RWPE1 (cell line): ENCODE results near the gene RASSF7.

Experiments used
- CTCF ChIA-PET: fragments of 350-600 bp; sonication (Branson Sonifier 250); formaldehyde crosslinking; extraction: SDS; loops from one replicate; lab custom pipeline; 2021; lab: Yijun Ruan, JAX
- POLR2A ChIA-PET: fragments of 400-600 bp; formaldehyde crosslinking; extraction: SDS; loops from one replicate; lab custom pipeline; 2020; ENCODE audit warnings: antibody characterized with exemption; ENCODE audit not compliant: low non-redundant PET; lab: Yijun Ruan, JAX
- DNase-seq: peaks from one replicate; pipeline ENCODE4 v3.0.0; 2012; ENCODE audit warnings: low spot score
- H3K27ac ChIP-seq: fragments of 450-650 bp; 2 replicates; pipeline ENCODE4 v1.5.1; 2017
- CTCF ChIP-seq: fragments of 450-650 bp; conservative IDR thresholded peaks from 2 replicates; pipeline ENCODE4 v1.5.1; 2017; ENCODE audit warnings: low read depth, mild to moderate bottlenecking

Gene RASSF7

GRCh38 chr11:541433-541885 is 19.3 kb upstream of the RASSF7 start:
- TF ChIP-seq CTCF: no peak
- ChIA-PET POLR2A (no interaction called here), CTCF (interaction anchor here (2.4 kb wide), 1 partner anchor 13 kb away, joined by 10 read pairs; no protein-coding TSS in a partner anchor)
- H3K27ac ChIP-seq: no peak overlapping the region
- DNase-seq: no peak

GRCh38 chr11:544817-545166 is 16.0 kb upstream of the RASSF7 start:
- no peak overlapping the region for H3K27ac ChIP-seq
- no peak for TF ChIP-seq CTCF
- CTCF ChIA-PET: no interaction called here
- POLR2A ChIA-PET: no interaction called here
- DNase-seq: no peak

- POLR2A ChIA-PET: no interaction called here
- no peak overlapping the region for H3K27ac ChIP-seq
- no peak for TF ChIP-seq CTCF
- no peak for DNase-seq
- CTCF ChIA-PET: no interaction called here
Observed at GRCh38 chr11:545171-545570, 15.6 kb upstream of the RASSF7 start.

- CTCF ChIA-PET: interaction anchor here (0.6 kb wide), 1 partner anchor 18 kb away, joined by 3 read pairs; no protein-coding TSS in a partner anchor
- peak overlapping the region; percentile 29; the same call in 1 of the 2 replicates for H3K27ac ChIP-seq
- no peak for TF ChIP-seq CTCF
- DNase-seq: no peak
- POLR2A ChIA-PET: no interaction called here
Observed at GRCh38 chr11:548700-549603, 11.8 kb upstream of the RASSF7 start.

GRCh38 chr11:550021-550745 is 10.6 kb upstream of the RASSF7 start:
- POLR2A ChIA-PET: no interaction called here

More at GRCh38 chr11:550021-550745, 10.6 kb upstream of the RASSF7 start:
- no peak for DNase-seq
- no peak for TF ChIP-seq CTCF
- CTCF ChIA-PET: no interaction called here
- H3K27ac ChIP-seq: no peak overlapping the region
